Parathyroid adenoma (tissue), 2 donors: ENCODE data around the gene LRG1.

Experiments
- H2AFZ ChIP-seq: fragments of 300-600 bp; sonication (generic); one replicate; pipeline ENCODE4 v1.7.0; 2017; ENCODE audit warnings: antibody characterized with exemption, mild to moderate bottlenecking
- H3K27ac ChIP-seq: fragments of 300-600 bp; sonication (generic); one replicate; pipeline ENCODE4 v1.7.0; 2017
- H3K27me3 ChIP-seq: fragments of 300-600 bp; sonication (generic); one replicate; pipeline ENCODE4 v1.7.0; 2017; ENCODE audit warnings: low read length; ENCODE audit not compliant: control insufficient read depth, insufficient read depth
- H3K36me3 ChIP-seq: fragments of 300-600 bp; sonication (generic); one replicate; pipeline ENCODE4 v1.7.0; 2017; ENCODE audit warnings: low read length; ENCODE audit not compliant: control insufficient read depth, insufficient read depth
- H3K4me1 ChIP-seq: fragments of 300-600 bp; sonication (generic); one replicate; pipeline ENCODE4 v1.7.0; 2017; ENCODE audit warnings: control low read depth
- H3K4me2 ChIP-seq: fragments of 300-600 bp; sonication (generic); one replicate; pipeline ENCODE4 v1.7.0; 2017; ENCODE audit warnings: low read length
- H3K4me3 ChIP-seq: fragments of 300-600 bp; sonication (generic); one replicate; pipeline ENCODE4 v1.7.0; 2017; ENCODE audit warnings: low read depth, low read length
- H3K79me2 ChIP-seq: fragments of 300-600 bp; sonication (generic); one replicate; pipeline ENCODE4 v1.7.0; 2017; ENCODE audit warnings: control low read depth
- H3K9ac ChIP-seq: fragments of 300-600 bp; sonication (generic); one replicate; pipeline ENCODE4 v1.7.0; 2017; ENCODE audit warnings: mild to moderate bottlenecking
- H3K9me3 ChIP-seq: fragments of 300-600 bp; sonication (generic); one replicate; pipeline ENCODE4 v1.7.0; 2017; ENCODE audit warnings: low read length; ENCODE audit not compliant: control insufficient read depth
- TF ChIP-seq, protein P1 (sequence below): fragments of 300-600 bp; sonication (generic); IDR thresholded peaks from one replicate; pipeline ENCODE4 v1.7.0; 2017; ENCODE audit warnings: antibody characterized with exemption, mild to moderate bottlenecking
- donor health status: primary hyperparathyroidism.

The LRG1 gene

GRCh38 chr19:4510435-4511255 is 29.2 kb downstream of the LRG1 start:
- Histone ChIP-seq H3K4me2 (no peak overlapping the region), H3K36me3 (no peaks in the 10 kb centered on the region), H3K79me2 (no peaks in the 10 kb centered on the region), H2AFZ (no peak overlapping the region), H3K9me3 (no peaks in the 10 kb centered on the region), H3K27me3 (no peaks in the 10 kb centered on the region), H3K27ac (no peak overlapping the region), H3K4me3 (no peak overlapping the region), H3K9ac (no peak overlapping the region), H3K4me1 (no peaks in the 10 kb centered on the region)
- TF ChIP-seq, protein P1, sequence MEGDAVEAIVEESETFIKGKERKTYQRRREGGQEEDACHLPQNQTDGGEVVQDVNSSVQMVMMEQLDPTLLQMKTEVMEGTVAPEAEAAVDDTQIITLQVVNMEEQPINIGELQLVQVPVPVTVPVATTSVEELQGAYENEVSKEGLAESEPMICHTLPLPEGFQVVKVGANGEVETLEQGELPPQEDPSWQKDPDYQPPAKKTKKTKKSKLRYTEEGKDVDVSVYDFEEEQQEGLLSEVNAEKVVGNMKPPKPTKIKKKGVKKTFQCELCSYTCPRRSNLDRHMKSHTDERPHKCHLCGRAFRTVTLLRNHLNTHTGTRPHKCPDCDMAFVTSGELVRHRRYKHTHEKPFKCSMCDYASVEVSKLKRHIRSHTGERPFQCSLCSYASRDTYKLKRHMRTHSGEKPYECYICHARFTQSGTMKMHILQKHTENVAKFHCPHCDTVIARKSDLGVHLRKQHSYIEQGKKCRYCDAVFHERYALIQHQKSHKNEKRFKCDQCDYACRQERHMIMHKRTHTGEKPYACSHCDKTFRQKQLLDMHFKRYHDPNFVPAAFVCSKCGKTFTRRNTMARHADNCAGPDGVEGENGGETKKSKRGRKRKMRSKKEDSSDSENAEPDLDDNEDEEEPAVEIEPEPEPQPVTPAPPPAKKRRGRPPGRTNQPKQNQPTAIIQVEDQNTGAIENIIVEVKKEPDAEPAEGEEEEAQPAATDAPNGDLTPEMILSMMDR: no peak

GRCh38 chr19:4508698-4509097 is 31.1 kb downstream of the LRG1 start:
- no peaks in the 10 kb centered on the region for H3K27me3 ChIP-seq
- TF ChIP-seq, protein P1: no peak
- no peaks in the 10 kb centered on the region for H3K36me3 ChIP-seq
- H3K79me2 ChIP-seq: no peaks in the 10 kb centered on the region
- H3K9ac ChIP-seq: no peak overlapping the region
- no peak overlapping the region for H2AFZ ChIP-seq
- no peaks in the 10 kb centered on the region for H3K4me1 ChIP-seq
- H3K4me2 ChIP-seq: no peak overlapping the region
- H3K27ac ChIP-seq: no peak overlapping the region
- H3K9me3 ChIP-seq: no peaks in the 10 kb centered on the region
- no peak overlapping the region for H3K4me3 ChIP-seq

- Histone ChIP-seq H3K27me3 (no peaks in the 10 kb centered on the region), H3K79me2 (no peaks in the 10 kb centered on the region), H3K4me2 (no peak overlapping the region), H3K27ac (no peak overlapping the region), H3K4me3 (no peak overlapping the region), H3K9ac (no peak overlapping the region), H3K4me1 (no peaks in the 10 kb centered on the region), H2AFZ (no peak overlapping the region), H3K36me3 (no peaks in the 10 kb centered on the region), H3K9me3 (no peaks in the 10 kb centered on the region)
- TF ChIP-seq, protein P1: no peak
Measured at GRCh38 chr19:4507804-4508203, 32.0 kb downstream of the LRG1 start.

- H2AFZ ChIP-seq: no peak overlapping the region
- H3K4me3 ChIP-seq: no peak overlapping the region
- H3K4me1 ChIP-seq: no peaks in the 10 kb centered on the region
- TF ChIP-seq, protein P1: no peak
- H3K36me3 ChIP-seq: no peaks in the 10 kb centered on the region
- no peaks in the 10 kb centered on the region for H3K27me3 ChIP-seq
- no peak overlapping the region for H3K4me2 ChIP-seq
- no peak overlapping the region for H3K27ac ChIP-seq
- H3K79me2 ChIP-seq: no peaks in the 10 kb centered on the region
- H3K9ac ChIP-seq: no peak overlapping the region
- H3K9me3 ChIP-seq: no peaks in the 10 kb centered on the region
Measured at GRCh38 chr19:4507150-4507452, 32.7 kb downstream of the LRG1 start.
